ENCODE results near the gene COX6A1. TPM values are rescaled to one million over a fixed set of nuclear protein-coding genes. Genes with fewer than 3 reads are reported as not detected.

Gene COX6A1
- total RNA-seq, 1 experiment from 2014 or later: 529 TPM

GRCh38 chr12:120467439-120467838 lies 29.5 kb downstream of the COX6A1 start:
- DNase-seq (ENCODE audit: low read depth in 1 of 2, low spot score in 2 of 2): no peak
- no peaks in the 10 kb centered on the region for H3K27me3 ChIP-seq (replicated peaks)
- peaks cover 11% of the 10 kb centered on the region for H3K4me1 ChIP-seq (replicated peaks)
- H3K27ac ChIP-seq: no peak overlapping the region
- H3K4me3 ChIP-seq: no peak overlapping the region
- H3K9me3 ChIP-seq (replicated peaks): no peaks in the 10 kb centered on the region
- H3K36me3 ChIP-seq: peaks cover 66% of the 10 kb centered on the region

- peak in 1 of 2 experiments; percentile 53 for DNase-seq (ENCODE audit: low read depth in 1 of 2, low spot score in 2 of 2)
- Histone ChIP-seq H3K4me1 (replicated peaks) (peaks cover 11% of the 10 kb centered on the region), H3K27me3 (replicated peaks) (no peaks in the 10 kb centered on the region), H3K9me3 (replicated peaks) (no peaks in the 10 kb centered on the region), H3K36me3 (peaks cover 57% of the 10 kb centered on the region), H3K4me3 (peak overlapping the region; percentile 100), H3K27ac (peak overlapping the region; percentile 63)
Measured at GRCh38 chr12:120468325-120468820, 30.5 kb downstream of the COX6A1 start.

GRCh38 chr12:120468821-120469449 lies 31.0 kb downstream of the COX6A1 start:
- no peaks in the 10 kb centered on the region for H3K9me3 ChIP-seq (replicated peaks)
- peak overlapping the region; percentile 65 for H3K27ac ChIP-seq
- H3K4me1 ChIP-seq (replicated peaks): peaks cover 11% of the 10 kb centered on the region
- H3K27me3 ChIP-seq (replicated peaks): no peaks in the 10 kb centered on the region
- peaks cover 51% of the 10 kb centered on the region for H3K36me3 ChIP-seq
- peak; percentile 39 to 49 for DNase-seq (ENCODE audit: low read depth in 1 of 2, low spot score in 2 of 2)
- peak overlapping the region; percentile 100 for H3K4me3 ChIP-seq

- Histone ChIP-seq H3K27ac (peak within 1 kb of the TSS; percentile 65), H3K4me1 (replicated peaks) (peaks cover 11% of the 10 kb centered on the region), H3K9me3 (replicated peaks) (no peaks in the 10 kb centered on the region), H3K27me3 (replicated peaks) (no peaks in the 10 kb centered on the region), H3K4me3 (peak within 1 kb of the TSS; percentile 100), H3K36me3 (peaks cover 45% of the 10 kb centered on the region)
- DNase-seq (ENCODE audit: low read depth in 1 of 2, low spot score in 2 of 2): peak; percentile 90 to 95
Measured at GRCh38 chr12:120469450-120470149, 31.7 kb downstream of the COX6A1 start, which contains the start of gene SRSF9. Gene SRSF9 (minus strand): TSS chr12:120469748. CDS start chr12:120469609, 139 bp downstream.

- DNase-seq (ENCODE audit: low read depth in 1 of 2, low spot score in 2 of 2): no peak
- H3K27ac ChIP-seq: no peak overlapping the region
Measured at GRCh38 chr12:120470150-120470784, 32.4 kb downstream of the COX6A1 start.

GRCh38 chr12:120472521-120472920 lies 34.6 kb downstream of the COX6A1 start:
- no peak for DNase-seq (ENCODE audit: low read depth in 1 of 2, low spot score in 2 of 2)

More at GRCh38 chr12:120470150-120470784, 32.4 kb downstream of the COX6A1 start:
- Histone ChIP-seq H3K9me3 (replicated peaks) (no peaks in the 10 kb centered on the region), H3K27me3 (replicated peaks) (no peaks in the 10 kb centered on the region), H3K4me1 (replicated peaks) (peaks cover 11% of the 10 kb centered on the region), H3K4me3 (peak overlapping the region; percentile 100), H3K36me3 (peaks cover 38% of the 10 kb centered on the region)

GRCh38 chr12:120473807-120474615 lies 36.1 kb downstream of the COX6A1 start:
- H3K36me3 ChIP-seq: peaks cover 8% of the 10 kb centered on the region
- peaks cover 11% of the 10 kb centered on the region for H3K4me1 ChIP-seq (replicated peaks)
- no peaks in the 10 kb centered on the region for H3K27me3 ChIP-seq (replicated peaks)
- H3K9me3 ChIP-seq (replicated peaks): no peaks in the 10 kb centered on the region
- no peak overlapping the region for H3K4me3 ChIP-seq
- no peak overlapping the region for H3K27ac ChIP-seq
- no peak for DNase-seq (ENCODE audit: low read depth in 1 of 2, low spot score in 2 of 2)

More at GRCh38 chr12:120472521-120472920, 34.6 kb downstream of the COX6A1 start:
- peaks cover 11% of the 10 kb centered on the region for H3K4me1 ChIP-seq (replicated peaks)
- H3K27ac ChIP-seq: no peak overlapping the region
- no peaks in the 10 kb centered on the region for H3K27me3 ChIP-seq (replicated peaks)
- no peak overlapping the region for H3K4me3 ChIP-seq
- peaks cover 16% of the 10 kb centered on the region for H3K36me3 ChIP-seq
- H3K9me3 ChIP-seq (replicated peaks): no peaks in the 10 kb centered on the region

- no peak for DNase-seq (ENCODE audit: low read depth in 1 of 2, low spot score in 2 of 2)
- H3K36me3 ChIP-seq: peaks cover 4% of the 10 kb centered on the region
- no peak overlapping the region for H3K4me3 ChIP-seq
- H3K9me3 ChIP-seq (replicated peaks): no peaks in the 10 kb centered on the region
- peaks cover 11% of the 10 kb centered on the region for H3K4me1 ChIP-seq (replicated peaks)
- no peak overlapping the region for H3K27ac ChIP-seq
- no peaks in the 10 kb centered on the region for H3K27me3 ChIP-seq (replicated peaks)
Measured at GRCh38 chr12:120474616-120474960, 36.7 kb downstream of the COX6A1 start.

- Histone ChIP-seq H3K4me3 (no peak overlapping the region), H3K27ac (no peak overlapping the region), H3K36me3 (no peaks in the 10 kb centered on the region), H3K9me3 (replicated peaks) (no peaks in the 10 kb centered on the region), H3K27me3 (replicated peaks) (no peaks in the 10 kb centered on the region), H3K4me1 (replicated peaks) (peaks cover 1% of the 10 kb centered on the region)
- DNase-seq (ENCODE audit: low read depth in 1 of 2, low spot score in 2 of 2): no peak
Measured at GRCh38 chr12:120475643-120476042, 37.7 kb downstream of the COX6A1 start.

GRCh38 chr12:120479458-120479857 lies 41.5 kb downstream of the COX6A1 start:
- Histone ChIP-seq H3K9me3 (replicated peaks) (no peaks in the 10 kb centered on the region), H3K27me3 (replicated peaks) (no peaks in the 10 kb centered on the region), H3K4me3 (no peak overlapping the region), H3K36me3 (no peaks in the 10 kb centered on the region), H3K27ac (no peak overlapping the region), H3K4me1 (replicated peaks) (no peaks in the 10 kb centered on the region)
- DNase-seq (ENCODE audit: low read depth in 1 of 2, low spot score in 2 of 2): no peak

GRCh38 chr12:120480211-120480610 lies 42.3 kb downstream of the COX6A1 start:
- H3K4me3 ChIP-seq: no peak overlapping the region
- H3K36me3 ChIP-seq: no peaks in the 10 kb centered on the region
- no peaks in the 10 kb centered on the region for H3K9me3 ChIP-seq (replicated peaks)
- no peaks in the 10 kb centered on the region for H3K27me3 ChIP-seq (replicated peaks)
- DNase-seq (ENCODE audit: low read depth in 1 of 2, low spot score in 2 of 2): no peak
- H3K4me1 ChIP-seq (replicated peaks): no peaks in the 10 kb centered on the region
- H3K27ac ChIP-seq: no peak overlapping the region

- Histone ChIP-seq H3K4me3 (no peak overlapping the region), H3K27me3 (replicated peaks) (no peaks in the 10 kb centered on the region), H3K9me3 (replicated peaks) (no peaks in the 10 kb centered on the region), H3K36me3 (no peaks in the 10 kb centered on the region), H3K27ac (no peak overlapping the region), H3K4me1 (replicated peaks) (no peaks in the 10 kb centered on the region)
- DNase-seq (ENCODE audit: low read depth in 1 of 2, low spot score in 2 of 2): no peak
Measured at GRCh38 chr12:120481022-120481767, 43.3 kb downstream of the COX6A1 start.

GRCh38 chr12:120483621-120484020 lies 45.7 kb downstream of the COX6A1 start:
- Histone ChIP-seq H3K27ac (no peak overlapping the region), H3K4me3 (no peak overlapping the region), H3K27me3 (replicated peaks) (no peaks in the 10 kb centered on the region), H3K36me3 (no peaks in the 10 kb centered on the region), H3K9me3 (replicated peaks) (no peaks in the 10 kb centered on the region), H3K4me1 (replicated peaks) (no peaks in the 10 kb centered on the region)
- no peak for DNase-seq (ENCODE audit: low read depth in 1 of 2, low spot score in 2 of 2)

All from SJSA1 (cell line).